SU-DHL-6 (cell line): ENCODE measurements around the gene SAMD14.

ENCODE experiments used
- H2AFZ ChIP-seq: fragments of 200-600 bp; sonication (generic); 2 replicates; pipeline ENCODE4 v1.6.1; 2014; ENCODE audit warnings: low read depth, mild to moderate bottlenecking, moderate library complexity, mixed read lengths, antibody characterized with exemption, low read length; ENCODE audit not compliant: severe bottlenecking
- H3F3A ChIP-seq: fragments of 200-600 bp; shearing (Covaris generic); 2 replicates; pipeline ENCODE4 v1.6.0; 2016; ENCODE audit warnings: antibody characterized with exemption, mild to moderate bottlenecking; ENCODE audit not compliant: insufficient read depth
- H3K27ac ChIP-seq: fragments of 200-600 bp; sonication (generic); 2 replicates; pipeline ENCODE4 v1.5.1; 2016; ENCODE audit warnings: low read depth, mild to moderate bottlenecking, low read length, moderate library complexity, mixed read lengths
- H3K27me3 ChIP-seq: fragments of 200-600 bp; sonication (generic), shearing (Covaris generic); 2 replicates; pipeline ENCODE4 v1.6.0; 2014; ENCODE audit warnings: mild to moderate bottlenecking, low read length
- H3K36me3 ChIP-seq: fragments of 200-600 bp; sonication (generic); 2 replicates; pipeline ENCODE4 v1.6.1; 2014; ENCODE audit warnings: mild to moderate bottlenecking, low read length, mixed read lengths
- H3K4me2 ChIP-seq: fragments of 300-600, 200-600 bp; shearing (Covaris generic), sonication (generic); 2 replicates; pipeline ENCODE4 v1.6.0; 2014; ENCODE audit warnings: low read length, low read depth, mild to moderate bottlenecking; ENCODE audit not compliant: poor library complexity, severe bottlenecking
- H3K4me3 ChIP-seq: fragments of 200-600 bp; sonication (generic); 2 replicates; pipeline ENCODE4 v1.5.1; 2014; ENCODE audit warnings: antibody characterized with exemption, low read length, mild to moderate bottlenecking, mixed read lengths; ENCODE audit not compliant: insufficient read depth, poor library complexity, severe bottlenecking
- H3K79me2 ChIP-seq: fragments of 200-600 bp; sonication (generic); 2 replicates; pipeline ENCODE4 v1.6.1; 2014; ENCODE audit warnings: mild to moderate bottlenecking, low read length, moderate library complexity; ENCODE audit not compliant: insufficient read depth
- H3K9ac ChIP-seq: fragments of 200-600 bp; sonication (generic); 2 replicates; pipeline ENCODE4 v1.7.0; 2014; ENCODE audit warnings: mild to moderate bottlenecking, low read length
- H3K9me2 ChIP-seq: fragments of 200-600 bp; sonication (generic); replicated peaks from 2 replicates; pipeline ENCODE4 v1.6.1; 2014; ENCODE audit warnings: low read length; ENCODE audit not compliant: insufficient read depth
- H3K9me3 ChIP-seq: fragments of 200-600 bp; sonication (generic); 2 replicates; pipeline ENCODE4 v1.6.1; 2014; ENCODE audit warnings: low read length, mixed read lengths; ENCODE audit not compliant: insufficient read depth
- H4K20me1 ChIP-seq: fragments of 200-600 bp; sonication (generic); 2 replicates; pipeline ENCODE4 v1.6.1; 2014; ENCODE audit warnings: low read depth, mild to moderate bottlenecking, antibody characterized with exemption, low read length, moderate library complexity, mixed read lengths
- CTCF ChIP-seq: fragments of 200-600 bp; sonication (generic); IDR thresholded peaks from one replicate; pipeline ENCODE4 v1.5.1; 2017; ENCODE audit warnings: antibody characterized with exemption, mild to moderate bottlenecking, low read length, moderate library complexity; ENCODE audit not compliant: insufficient read depth, poor library complexity, severe bottlenecking
- EZH2phosphoT487 ChIP-seq: fragments of 200-600 bp; sonication (generic), shearing (Covaris generic); conservative IDR thresholded peaks from 2 replicates; pipeline ENCODE4 v1.6.1; 2018; ENCODE audit warnings: mild to moderate bottlenecking, antibody characterized with exemption, low read length, moderate library complexity, mixed read lengths

SAMD14 gene

GRCh38 chr17:50145532-50146229 lies 15.7 kb upstream of the SAMD14 start:
- Histone ChIP-seq H3K9me3 (no peaks in the 10 kb centered on the region), H2AFZ (no peak overlapping the region), H3K4me2 (no peak overlapping the region), H3K36me3 (no peaks in the 10 kb centered on the region), H3K9ac (no peak overlapping the region), H3K79me2 (peaks cover 40% of the 10 kb centered on the region), H3K27me3 (no peaks in the 10 kb centered on the region), H3K27ac (no peak overlapping the region), H3K9me2 (no peaks in the 10 kb centered on the region), H3F3A (no peaks in the 10 kb centered on the region; the same call in 1 of the 2 replicates), H3K4me3 (no peak overlapping the region), H4K20me1 (no peaks in the 10 kb centered on the region)
- TF ChIP-seq CTCF (no peak), EZH2phosphoT487 (no peak)

- H3K27me3 ChIP-seq: no peaks in the 10 kb centered on the region
- no peaks in the 10 kb centered on the region for H3K9me2 ChIP-seq
- H3K9me3 ChIP-seq: no peaks in the 10 kb centered on the region
- H3K4me3 ChIP-seq: no peak overlapping the region
- no peak overlapping the region for H3K9ac ChIP-seq
- no peak overlapping the region for H2AFZ ChIP-seq
- no peaks in the 10 kb centered on the region for H3K36me3 ChIP-seq
- H3K27ac ChIP-seq: no peak overlapping the region
- peaks cover 35% of the 10 kb centered on the region for H3K79me2 ChIP-seq
- H4K20me1 ChIP-seq: no peaks in the 10 kb centered on the region
- TF ChIP-seq CTCF: no peak
- no peak for TF ChIP-seq EZH2phosphoT487
- no peak overlapping the region for H3K4me2 ChIP-seq
- no peaks in the 10 kb centered on the region; the same call in 1 of the 2 replicates for H3F3A ChIP-seq
Measured at GRCh38 chr17:50144845-50145531, 15.0 kb upstream of the SAMD14 start.

- Histone ChIP-seq H3K27me3 (no peaks in the 10 kb centered on the region), H3K27ac (no peak overlapping the region), H3K9me3 (no peaks in the 10 kb centered on the region), H3K4me3 (no peak overlapping the region), H3K9ac (no peak overlapping the region), H3K4me2 (no peak overlapping the region), H3F3A (no peaks in the 10 kb centered on the region; the same call in 1 of the 2 replicates), H3K79me2 (peaks cover 30% of the 10 kb centered on the region), H3K9me2 (no peaks in the 10 kb centered on the region), H3K36me3 (peaks cover 3% of the 10 kb centered on the region; the same call in 1 of the 2 replicates), H2AFZ (no peak overlapping the region), H4K20me1 (no peaks in the 10 kb centered on the region)
- TF ChIP-seq CTCF (no peak), EZH2phosphoT487 (no peak)
Measured at GRCh38 chr17:50144355-50144754, 14.4 kb upstream of the SAMD14 start.
